ENCODE measurements around the gene MYBPHL.

MYBPHL gene

DNA sequence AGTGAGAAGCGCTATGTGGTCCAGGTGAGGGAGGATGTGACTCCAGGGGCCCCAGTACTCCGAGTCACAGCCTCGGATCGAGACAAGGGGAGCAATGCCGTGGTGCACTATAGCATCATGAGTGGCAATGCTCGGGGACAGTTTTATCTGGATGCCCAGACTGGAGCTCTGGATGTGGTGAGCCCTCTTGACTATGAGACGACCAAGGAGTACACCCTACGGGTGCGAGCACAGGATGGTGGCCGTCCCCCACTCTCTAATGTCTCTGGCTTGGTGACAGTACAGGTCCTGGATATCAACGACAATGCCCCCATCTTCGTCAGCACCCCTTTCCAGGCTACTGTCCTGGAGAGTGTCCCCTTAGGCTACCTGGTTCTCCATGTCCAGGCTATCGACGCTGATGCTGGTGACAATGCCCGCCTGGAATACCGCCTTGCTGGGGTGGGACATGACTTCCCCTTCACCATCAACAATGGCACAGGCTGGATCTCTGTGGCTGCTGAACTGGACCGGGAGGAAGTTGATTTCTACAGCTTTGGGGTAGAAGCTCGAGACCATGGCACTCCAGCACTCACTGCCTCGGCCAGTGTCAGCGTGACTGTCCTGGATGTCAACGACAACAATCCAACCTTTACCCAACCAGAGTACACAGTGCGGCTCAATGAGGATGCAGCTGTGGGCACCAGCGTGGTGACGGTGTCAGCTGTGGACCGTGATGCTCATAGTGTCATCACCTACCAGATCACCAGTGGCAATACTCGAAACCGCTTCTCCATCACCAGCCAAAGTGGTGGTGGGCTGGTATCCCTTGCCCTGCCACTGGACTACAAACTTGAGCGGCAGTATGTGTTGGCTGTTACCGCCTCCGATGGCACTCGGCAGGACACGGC lies 55.3 kb downstream of the MYBPHL start:
- no peak for DNase-seq

DNA sequence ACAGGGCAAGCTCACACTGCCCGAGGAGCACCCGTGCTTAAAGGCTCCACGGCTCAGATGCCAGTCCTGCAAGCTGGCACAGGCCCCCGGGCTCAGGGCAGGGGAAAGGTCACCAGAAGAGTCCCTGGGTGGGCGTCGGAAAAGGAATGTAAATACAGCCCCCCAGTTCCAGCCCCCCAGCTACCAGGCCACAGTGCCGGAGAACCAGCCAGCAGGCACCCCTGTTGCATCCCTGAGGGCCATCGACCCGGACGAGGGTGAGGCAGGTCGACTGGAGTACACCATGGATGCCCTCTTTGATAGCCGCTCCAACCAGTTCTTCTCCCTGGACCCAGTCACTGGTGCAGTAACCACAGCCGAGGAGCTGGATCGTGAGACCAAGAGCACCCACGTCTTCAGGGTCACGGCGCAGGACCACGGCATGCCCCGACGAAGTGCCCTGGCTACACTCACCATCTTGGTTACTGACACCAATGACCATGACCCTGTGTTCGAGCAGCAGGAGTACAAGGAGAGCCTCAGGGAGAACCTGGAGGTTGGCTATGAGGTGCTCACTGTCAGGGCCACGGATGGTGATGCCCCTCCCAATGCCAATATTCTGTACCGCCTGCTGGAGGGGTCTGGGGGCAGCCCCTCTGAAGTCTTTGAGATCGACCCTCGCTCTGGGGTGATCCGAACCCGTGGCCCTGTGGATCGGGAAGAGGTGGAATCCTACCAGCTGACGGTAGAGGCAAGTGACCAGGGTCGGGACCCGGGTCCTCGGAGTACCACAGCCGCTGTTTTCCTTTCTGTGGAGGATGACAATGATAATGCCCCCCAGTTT lies 56.1 kb downstream of the MYBPHL start:
- no peak for DNase-seq

DNA sequence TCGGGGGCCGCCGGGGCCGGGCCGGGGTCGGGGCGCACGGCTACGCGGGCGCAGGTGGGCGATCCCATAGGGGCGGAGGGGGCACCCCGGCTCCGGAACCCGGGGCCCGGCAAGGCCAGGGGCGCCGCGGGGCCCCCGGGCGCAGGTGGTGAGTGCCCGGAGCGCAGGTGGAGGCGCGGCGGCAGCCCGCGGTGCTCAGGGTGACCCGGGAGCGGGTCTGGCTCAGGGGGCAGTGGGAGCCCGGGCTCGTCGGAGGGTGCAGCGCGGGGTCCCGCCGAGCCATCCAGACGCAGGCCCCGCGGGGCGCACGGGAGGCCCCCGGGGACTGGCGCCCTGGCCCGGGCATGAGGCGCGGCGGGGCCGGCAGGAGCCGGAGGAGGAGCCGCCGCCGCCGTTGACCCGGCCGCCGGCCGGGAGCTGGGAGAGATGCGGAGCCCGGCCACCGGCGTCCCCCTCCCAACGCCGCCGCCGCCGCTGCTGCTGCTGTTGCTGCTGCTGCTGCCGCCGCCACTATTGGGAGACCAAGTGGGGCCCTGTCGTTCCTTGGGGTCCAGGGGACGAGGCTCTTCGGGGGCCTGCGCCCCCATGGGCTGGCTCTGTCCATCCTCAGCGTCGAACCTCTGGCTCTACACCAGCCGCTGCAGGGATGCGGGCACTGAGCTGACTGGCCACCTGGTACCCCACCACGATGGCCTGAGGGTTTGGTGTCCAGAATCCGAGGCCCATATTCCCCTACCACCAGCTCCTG lies 57.0 kb downstream of the MYBPHL start:
- DNase-seq, result no peak

DNA sequence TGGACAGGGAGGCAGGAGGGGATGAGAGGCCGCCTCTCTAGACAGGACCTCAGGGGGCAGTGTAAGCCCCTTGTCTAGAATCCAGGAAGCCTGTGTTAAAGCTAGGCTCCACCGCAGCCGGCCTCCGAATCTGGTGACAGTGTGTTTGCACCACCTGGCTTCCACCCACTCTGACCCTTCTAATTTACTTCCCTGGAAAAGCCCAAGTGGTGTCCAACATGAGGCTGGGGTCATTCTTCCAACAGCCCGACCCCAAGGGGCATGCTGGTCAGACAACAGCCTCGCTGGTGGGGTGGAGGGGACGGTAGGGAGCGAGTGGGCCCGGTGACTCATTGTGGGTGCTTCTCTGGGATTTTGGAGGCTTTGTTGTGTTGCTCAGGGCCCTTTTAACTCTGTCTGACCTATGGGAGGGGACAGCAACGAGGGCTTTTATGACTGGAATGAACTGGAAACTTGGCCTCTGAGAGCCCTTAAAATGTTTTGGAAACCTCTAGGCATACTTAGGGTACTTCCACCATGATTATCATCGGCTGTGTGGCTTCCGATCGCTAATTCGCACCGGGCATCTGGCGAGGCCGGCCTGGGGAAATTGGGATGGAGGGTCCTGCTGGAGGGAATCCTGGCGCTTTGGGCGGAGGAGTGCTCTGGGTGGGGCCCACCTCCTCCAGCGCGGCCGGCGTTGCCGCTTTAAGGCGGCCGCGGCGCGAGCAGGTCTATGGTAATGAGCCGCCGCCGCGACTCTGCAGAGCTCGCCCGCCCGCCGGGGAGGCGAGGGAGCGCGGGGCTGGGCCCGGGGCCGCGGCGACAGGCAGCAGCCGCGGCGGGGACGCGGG lies 57.8 kb downstream of the MYBPHL start, which contains the start of gene CELSR2:
Gene CELSR2 (plus strand): TSS at position 743 of the 833 bp plus-strand sequence. CDS start 541 bp downstream, outside the sequence.
- peak; percentile 70 to 75 for DNase-seq

DNA sequence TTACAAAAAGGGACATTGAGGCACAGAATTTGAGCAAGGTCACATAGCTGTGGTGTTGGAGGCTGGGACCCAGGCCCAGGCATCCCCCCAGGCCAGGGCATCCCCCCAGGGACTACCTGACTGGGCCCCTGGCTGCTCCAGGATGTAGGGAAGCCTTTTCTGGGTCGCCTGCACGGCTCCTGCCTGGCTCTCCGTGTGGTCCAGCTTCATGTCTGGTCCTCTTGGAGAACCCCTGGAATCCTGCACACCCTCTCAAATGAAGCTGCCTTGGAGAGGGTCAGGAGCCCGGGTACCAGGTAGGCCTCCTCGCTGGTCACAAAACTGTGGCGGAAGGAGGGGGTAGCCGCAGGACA lies 58.4 kb downstream of the MYBPHL start:
- no peak for DNase-seq

DNA sequence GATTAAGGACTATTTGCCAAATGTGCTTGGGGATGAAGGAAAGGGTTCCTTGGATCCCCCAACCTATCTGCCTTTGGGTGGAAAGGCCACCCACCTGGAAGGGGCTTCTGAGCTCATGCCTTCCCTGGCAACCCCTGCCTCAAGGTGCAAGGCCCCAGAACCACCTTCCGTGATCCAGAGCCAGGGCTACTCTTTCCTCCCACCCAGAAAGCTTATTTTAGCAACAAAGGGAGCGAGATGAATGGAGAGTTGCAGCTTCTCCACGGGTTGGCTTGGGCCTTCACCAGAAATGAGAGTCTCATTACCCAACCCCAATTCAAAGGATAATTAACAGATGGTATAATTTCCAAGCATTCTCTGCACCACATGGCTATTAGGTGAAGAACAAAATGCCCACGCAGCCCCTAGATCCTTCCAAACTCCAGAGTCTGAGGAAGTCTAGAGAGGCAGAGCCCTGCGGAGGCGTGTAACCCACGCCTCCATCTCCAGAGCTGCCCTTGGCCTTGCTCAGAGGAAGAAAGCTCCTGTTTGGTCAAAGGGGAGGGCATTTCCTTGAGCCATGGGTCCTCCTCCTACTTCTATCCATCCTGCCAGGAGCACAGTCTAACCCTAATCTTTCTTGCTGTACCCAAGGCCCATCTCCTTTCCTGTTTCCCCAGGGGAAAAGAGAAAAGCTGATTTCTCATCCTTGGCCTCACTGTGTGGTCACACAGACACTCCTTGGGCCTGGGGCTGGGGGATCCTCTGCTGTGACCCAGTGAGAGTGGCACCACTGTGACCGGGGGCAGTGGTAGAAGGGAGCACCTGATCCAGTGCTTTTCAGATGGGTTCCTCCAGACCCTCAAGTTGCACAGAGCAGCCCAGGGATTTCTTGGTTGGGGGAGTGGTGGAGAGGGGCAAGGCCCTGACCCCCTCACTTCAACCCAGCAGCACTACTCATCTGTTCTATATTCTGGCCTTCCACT lies 59.1 kb downstream of the MYBPHL start:
- DNase-seq, result no peak

DNA sequence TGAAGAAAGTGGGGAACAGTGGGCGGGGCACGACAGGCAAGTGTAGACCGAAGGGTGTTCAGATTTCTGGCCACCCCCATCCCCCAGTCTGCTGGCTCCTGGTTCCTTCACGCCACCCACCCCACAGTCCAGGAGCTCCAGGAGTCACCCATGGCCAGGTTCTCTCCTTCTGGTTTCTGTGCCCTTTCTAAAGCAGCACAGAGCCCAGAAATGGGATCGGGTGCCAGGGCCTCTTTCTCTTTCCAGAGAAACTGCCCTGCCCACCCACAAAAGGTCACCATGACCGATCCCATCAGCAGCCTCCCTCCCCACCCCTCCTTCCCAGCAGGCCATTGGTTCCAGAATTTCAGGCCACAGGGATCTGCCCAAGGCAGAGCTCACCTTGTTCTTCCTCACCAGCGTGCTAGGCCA lies 60.7 kb downstream of the MYBPHL start:
- no peak for DNase-seq

DNA sequence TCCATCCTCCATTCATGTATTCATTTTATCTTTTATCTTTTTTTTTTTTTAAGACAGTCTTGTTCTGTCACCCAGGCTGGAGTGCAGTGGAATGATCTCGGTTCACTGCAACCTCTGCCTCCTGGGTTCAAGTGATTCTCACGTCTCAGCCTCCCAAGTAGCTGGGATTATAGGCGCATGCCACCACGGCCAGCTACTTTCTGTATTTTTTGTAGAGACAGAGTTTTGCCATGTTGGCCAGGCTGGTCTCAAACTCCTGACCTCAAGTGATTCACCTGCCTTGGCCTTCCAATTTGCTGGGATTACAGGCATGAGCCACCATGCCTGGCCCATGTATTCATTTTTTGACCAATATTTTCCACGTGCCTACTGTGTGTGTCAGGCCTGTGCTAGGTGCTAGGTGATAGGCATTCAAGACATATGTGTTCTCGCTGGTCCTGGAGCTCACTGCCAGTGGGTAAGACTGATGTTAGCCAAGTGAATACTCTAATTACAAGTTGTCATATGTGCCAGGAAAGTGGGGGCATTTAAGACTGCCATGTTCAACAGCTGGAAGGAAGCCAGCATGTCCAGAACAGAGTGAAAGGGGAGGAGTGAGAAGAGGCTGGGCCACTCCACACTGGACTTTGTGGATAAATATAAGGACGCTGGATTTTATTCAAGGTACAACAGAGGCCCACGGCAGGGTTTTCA lies 62.8 kb downstream of the MYBPHL start:
- no peak for DNase-seq

DNA sequence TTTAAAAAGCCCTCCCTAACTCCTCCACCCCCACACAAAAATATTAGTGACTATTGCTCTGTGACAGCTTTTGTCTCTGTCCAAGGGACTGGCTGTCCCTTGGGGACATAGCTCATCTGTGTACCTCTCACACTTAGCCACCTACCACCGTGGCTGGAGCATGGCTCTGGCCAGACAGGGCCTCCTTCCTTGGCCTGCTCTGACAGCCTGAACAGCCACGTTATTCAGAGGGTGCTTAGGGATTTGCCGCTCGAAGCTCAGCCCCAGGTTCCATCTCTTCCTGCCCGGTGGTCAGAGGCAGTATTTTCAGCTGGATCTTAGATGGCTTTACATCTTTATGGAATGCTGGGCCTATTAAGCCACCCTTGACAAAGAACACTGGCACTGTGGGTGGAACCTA lies 63.6 kb downstream of the MYBPHL start:
- DNase-seq, result no peak

DNA sequence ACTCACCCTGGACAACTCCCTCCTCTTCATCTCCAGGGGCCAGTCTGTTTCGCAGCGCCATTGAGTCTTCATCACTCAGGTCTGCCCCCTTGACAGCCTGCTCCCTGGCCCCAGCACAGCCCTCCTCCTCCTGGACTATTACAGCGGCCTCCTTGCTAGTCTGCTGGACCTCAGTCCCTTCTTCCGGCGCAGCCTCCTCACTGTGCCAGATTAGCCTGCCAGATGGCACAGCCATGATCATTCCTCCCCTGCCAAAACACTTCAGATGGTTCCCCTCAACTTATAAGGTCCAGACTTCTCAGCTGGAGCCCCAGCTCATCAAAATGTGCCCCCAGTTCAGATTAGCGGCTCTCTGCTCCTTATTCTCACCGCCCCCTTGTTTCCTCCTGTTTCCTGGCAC lies 64.4 kb downstream of the MYBPHL start:
- DNase-seq, result no peak

Measured in activated T-cell treated with anti-CD3 and anti-CD28 coated beads, Interleukin-2, amount 50 U/mL, for 48 hours (primary cell).